Activated naive CD8-positive, alpha-beta T cell (primary cell): ENCODE results near the gene RBCK1.
A peak's percentile ranks its signal among the peaks of the same experiment; 100 is the strongest.

Experiments used
- H3K27ac Mint-ChIP-seq: one replicate; pipeline ENCODE4 v1.8.0; 2021; ENCODE audit warnings: mixed read lengths
- H3K27me3 Mint-ChIP-seq: one replicate; pipeline ENCODE4 v1.8.0; 2021; ENCODE audit warnings: mixed read lengths
- H3K36me3 Mint-ChIP-seq: one replicate; pipeline ENCODE4 v1.8.0; 2021; ENCODE audit warnings: mixed read lengths
- H3K4me1 Mint-ChIP-seq: one replicate; pipeline ENCODE4 v1.8.0; 2021; ENCODE audit warnings: low read depth, mixed read lengths
- H3K4me3 Mint-ChIP-seq: one replicate; pipeline ENCODE4 v1.8.0; 2021; ENCODE audit warnings: mild to moderate bottlenecking, mixed read lengths
- H3K9me3 Mint-ChIP-seq: one replicate; pipeline ENCODE4 v1.8.0; 2021; ENCODE audit warnings: low read depth, mixed read lengths

Gene RBCK1

GRCh38 chr20:431012-431904 lies 23.2 kb downstream of the RBCK1 start:
- peaks cover 12% of the 10 kb centered on the region for H3K36me3 Mint-ChIP-seq
- peak overlapping the region; percentile 81 for H3K27ac Mint-ChIP-seq
- H3K9me3 Mint-ChIP-seq = no peaks in the 10 kb centered on the region
- peak overlapping the region; percentile 20 for H3K4me3 Mint-ChIP-seq
- H3K4me1 Mint-ChIP-seq = peaks cover 52% of the 10 kb centered on the region
- no peaks in the 10 kb centered on the region for H3K27me3 Mint-ChIP-seq

- H3K27me3 Mint-ChIP-seq = no peaks in the 10 kb centered on the region
- H3K9me3 Mint-ChIP-seq = no peaks in the 10 kb centered on the region
- H3K4me1 Mint-ChIP-seq = peaks cover 47% of the 10 kb centered on the region
- peak overlapping the region; percentile 92 for H3K27ac Mint-ChIP-seq
- peaks cover 11% of the 10 kb centered on the region for H3K36me3 Mint-ChIP-seq
- H3K4me3 Mint-ChIP-seq = no peak overlapping the region
These were observed 24.1 kb downstream of the RBCK1 start for GRCh38 chr20:432208-432607.

- no peaks in the 10 kb centered on the region for H3K9me3 Mint-ChIP-seq
- H3K27ac Mint-ChIP-seq = peak overlapping the region; percentile 92
- H3K4me1 Mint-ChIP-seq = peaks cover 51% of the 10 kb centered on the region
- H3K27me3 Mint-ChIP-seq = no peaks in the 10 kb centered on the region
- peaks cover 14% of the 10 kb centered on the region for H3K36me3 Mint-ChIP-seq
- H3K4me3 Mint-ChIP-seq = peak overlapping the region; percentile 68
These were observed 24.7 kb downstream of the RBCK1 start for GRCh38 chr20:432677-433299.

- peak overlapping the region; percentile 68 for H3K4me3 Mint-ChIP-seq
- H3K4me1 Mint-ChIP-seq = peaks cover 58% of the 10 kb centered on the region
- H3K9me3 Mint-ChIP-seq = no peaks in the 10 kb centered on the region
- peak overlapping the region; percentile 92 for H3K27ac Mint-ChIP-seq
- H3K36me3 Mint-ChIP-seq = peaks cover 14% of the 10 kb centered on the region
- H3K27me3 Mint-ChIP-seq = no peaks in the 10 kb centered on the region
These were observed 25.3 kb downstream of the RBCK1 start for GRCh38 chr20:433300-433975.

GRCh38 chr20:434221-434620 lies 26.1 kb downstream of the RBCK1 start:
- Mint-ChIP-seq H3K27ac (peak overlapping the region; percentile 92), H3K36me3 (peaks cover 17% of the 10 kb centered on the region), H3K27me3 (no peaks in the 10 kb centered on the region), H3K9me3 (no peaks in the 10 kb centered on the region), H3K4me1 (peaks cover 66% of the 10 kb centered on the region), H3K4me3 (peak overlapping the region; percentile 68)

GRCh38 chr20:434661-435419 lies 26.7 kb downstream of the RBCK1 start:
- peaks cover 18% of the 10 kb centered on the region for H3K36me3 Mint-ChIP-seq
- no peaks in the 10 kb centered on the region for H3K27me3 Mint-ChIP-seq
- peak overlapping the region; percentile 92 for H3K27ac Mint-ChIP-seq
- H3K4me1 Mint-ChIP-seq = peaks cover 70% of the 10 kb centered on the region
- peak overlapping the region; percentile 68 for H3K4me3 Mint-ChIP-seq
- H3K9me3 Mint-ChIP-seq = no peaks in the 10 kb centered on the region

GRCh38 chr20:435558-435957 lies 27.5 kb downstream of the RBCK1 start:
- Mint-ChIP-seq H3K4me1 (peaks cover 76% of the 10 kb centered on the region), H3K9me3 (no peaks in the 10 kb centered on the region), H3K4me3 (peak overlapping the region; percentile 3), H3K27ac (no peak overlapping the region), H3K36me3 (peaks cover 25% of the 10 kb centered on the region), H3K27me3 (no peaks in the 10 kb centered on the region)

GRCh38 chr20:436476-436875 lies 28.4 kb downstream of the RBCK1 start:
- Mint-ChIP-seq H3K27ac (no peak overlapping the region), H3K9me3 (no peaks in the 10 kb centered on the region), H3K36me3 (peaks cover 29% of the 10 kb centered on the region), H3K4me1 (peaks cover 71% of the 10 kb centered on the region), H3K27me3 (no peaks in the 10 kb centered on the region), H3K4me3 (no peak overlapping the region)

GRCh38 chr20:437787-438486 lies 29.8 kb downstream of the RBCK1 start:
- no peak overlapping the region for H3K27ac Mint-ChIP-seq
- peaks cover 33% of the 10 kb centered on the region for H3K36me3 Mint-ChIP-seq

GRCh38 chr20:438571-439469 lies 30.7 kb downstream of the RBCK1 start:
- Mint-ChIP-seq H3K4me1 (peaks cover 53% of the 10 kb centered on the region), H3K4me3 (peak overlapping the region; percentile 84), H3K9me3 (no peaks in the 10 kb centered on the region), H3K36me3 (peaks cover 33% of the 10 kb centered on the region), H3K27ac (peak overlapping the region; percentile 88), H3K27me3 (no peaks in the 10 kb centered on the region)

More at GRCh38 chr20:437787-438486, 29.8 kb downstream of the RBCK1 start:
- H3K4me1 Mint-ChIP-seq = peaks cover 62% of the 10 kb centered on the region
- H3K27me3 Mint-ChIP-seq = no peaks in the 10 kb centered on the region
- peak overlapping the region; percentile 84 for H3K4me3 Mint-ChIP-seq
- no peaks in the 10 kb centered on the region for H3K9me3 Mint-ChIP-seq

- Mint-ChIP-seq H3K4me3 (peak overlapping the region; percentile 84), H3K36me3 (peaks cover 35% of the 10 kb centered on the region), H3K4me1 (peaks cover 42% of the 10 kb centered on the region), H3K27me3 (no peaks in the 10 kb centered on the region), H3K27ac (peak overlapping the region; percentile 56), H3K9me3 (no peaks in the 10 kb centered on the region)
These were observed 32.0 kb downstream of the RBCK1 start for GRCh38 chr20:440148-440547.

GRCh38 chr20:440636-441035 lies 32.5 kb downstream of the RBCK1 start:
- Mint-ChIP-seq H3K27ac (no peak overlapping the region), H3K9me3 (no peaks in the 10 kb centered on the region), H3K4me3 (no peak overlapping the region), H3K4me1 (peaks cover 38% of the 10 kb centered on the region), H3K36me3 (peaks cover 32% of the 10 kb centered on the region), H3K27me3 (no peaks in the 10 kb centered on the region)

GRCh38 chr20:443223-443775 lies 35.2 kb downstream of the RBCK1 start:
- Mint-ChIP-seq H3K9me3 (no peaks in the 10 kb centered on the region), H3K4me1 (peaks cover 25% of the 10 kb centered on the region), H3K36me3 (peaks cover 26% of the 10 kb centered on the region), H3K4me3 (no peak overlapping the region), H3K27ac (no peak overlapping the region), H3K27me3 (no peaks in the 10 kb centered on the region)
